DOHH2 (cell line): ENCODE data around the gene EPHA8.

ENCODE experiments used
- H3F3A ChIP-seq: fragments of 200-600 bp; sonication (generic), shearing (Covaris generic); 2 replicates; pipeline ENCODE4 v1.6.0; 2016; ENCODE audit warnings: antibody characterized with exemption, mild to moderate bottlenecking; ENCODE audit not compliant: control insufficient read depth, insufficient read depth
- H3K27ac ChIP-seq: fragments of 200-600 bp; sonication (generic); 2 replicates; pipeline ENCODE4 v1.5.1; 2014; ENCODE audit warnings: low read depth, mild to moderate bottlenecking, low read length, moderate library complexity
- H3K27me3 ChIP-seq: fragments of 200-600 bp; sonication (generic); 2 replicates; pipeline ENCODE4 v1.6.1; 2014; ENCODE audit warnings: mild to moderate bottlenecking, low read length, mixed read lengths; ENCODE audit not compliant: control insufficient read depth
- H3K36me3 ChIP-seq: fragments of 200-600 bp; sonication (generic); 2 replicates; pipeline ENCODE4 v1.6.1; 2014; ENCODE audit warnings: mild to moderate bottlenecking, low read length, moderate library complexity, mixed read lengths; ENCODE audit not compliant: control insufficient read depth
- H3K4me1 ChIP-seq: fragments of 200-600 bp; sonication (generic); 2 replicates; pipeline ENCODE4 v1.6.1; 2014; ENCODE audit warnings: mild to moderate bottlenecking, low read length, mixed read lengths; ENCODE audit not compliant: control insufficient read depth
- H3K4me2 ChIP-seq: fragments of 200-600 bp; sonication (generic); 2 replicates; pipeline ENCODE4 v1.6.0; 2014; ENCODE audit warnings: mild to moderate bottlenecking, low read length, moderate library complexity
- H3K4me3 ChIP-seq: fragments of 200-600 bp; sonication (generic); 2 replicates; pipeline ENCODE4 v1.5.1; 2014; ENCODE audit warnings: mild to moderate bottlenecking, low read length, mixed read lengths
- H3K79me2 ChIP-seq: fragments of 200-600 bp; sonication (generic); 2 replicates; pipeline ENCODE4 v1.6.1; 2014; ENCODE audit warnings: mild to moderate bottlenecking, low read length, mixed read lengths; ENCODE audit not compliant: control insufficient read depth
- H3K9me2 ChIP-seq: fragments of 200-600 bp; sonication (generic); replicated peaks from 2 replicates; pipeline ENCODE4 v1.6.1; 2014; ENCODE audit warnings: mild to moderate bottlenecking, low read length, mixed read lengths; ENCODE audit not compliant: control insufficient read depth
- H3K9me3 ChIP-seq: fragments of 200-600 bp; sonication (generic); 2 replicates; pipeline ENCODE4 v1.6.1; 2014; ENCODE audit warnings: antibody characterized with exemption, low read length, mixed read lengths; ENCODE audit not compliant: control insufficient read depth, insufficient read depth
- H4K20me1 ChIP-seq: fragments of 200-600 bp; sonication (generic); 2 replicates; pipeline ENCODE4 v1.6.0; 2014; ENCODE audit warnings: low read depth, mild to moderate bottlenecking, antibody characterized with exemption, low read length, moderate library complexity; ENCODE audit not compliant: control insufficient read depth, insufficient read depth
- EZH2phosphoT487 ChIP-seq: fragments of 200-600 bp; sonication (generic); IDR thresholded peaks from 2 replicates; pipeline ENCODE4 v1.6.1; 2017; ENCODE audit warnings: borderline replicate concordance, mild to moderate bottlenecking, antibody characterized with exemption, low read length, moderate library complexity, mixed read lengths
- TF ChIP-seq, protein P1 (sequence below): fragments of 200-600 bp; sonication (generic); IDR thresholded peaks from one replicate; pipeline ENCODE4 v1.5.1; 2014; ENCODE audit warnings: antibody characterized with exemption, mild to moderate bottlenecking, low read depth, low read length; ENCODE audit not compliant: poor library complexity, severe bottlenecking

The EPHA8 gene

DNA sequence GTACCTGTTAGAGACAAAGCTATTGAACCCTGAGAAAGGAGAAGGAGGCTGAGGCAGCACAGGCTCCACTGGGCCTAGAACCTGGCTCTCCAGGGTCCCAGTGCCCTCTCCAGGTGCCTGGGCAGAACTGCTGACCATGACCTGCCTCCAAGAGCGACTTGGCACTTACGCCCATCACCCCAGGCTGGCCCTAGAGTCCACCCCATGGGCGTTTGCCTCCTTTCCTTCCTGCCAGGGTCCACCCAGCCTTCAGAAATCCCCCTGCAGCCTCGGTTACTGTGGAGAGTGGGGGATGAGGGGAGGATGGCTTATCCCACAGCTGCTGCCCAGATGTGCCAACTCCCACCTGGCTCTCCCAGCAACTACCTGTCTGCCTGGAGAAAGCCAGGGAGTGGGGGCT lies 58.5 kb downstream of the EPHA8 start:
- H3K4me1 ChIP-seq = no peaks in the 10 kb centered on the region

DNA sequence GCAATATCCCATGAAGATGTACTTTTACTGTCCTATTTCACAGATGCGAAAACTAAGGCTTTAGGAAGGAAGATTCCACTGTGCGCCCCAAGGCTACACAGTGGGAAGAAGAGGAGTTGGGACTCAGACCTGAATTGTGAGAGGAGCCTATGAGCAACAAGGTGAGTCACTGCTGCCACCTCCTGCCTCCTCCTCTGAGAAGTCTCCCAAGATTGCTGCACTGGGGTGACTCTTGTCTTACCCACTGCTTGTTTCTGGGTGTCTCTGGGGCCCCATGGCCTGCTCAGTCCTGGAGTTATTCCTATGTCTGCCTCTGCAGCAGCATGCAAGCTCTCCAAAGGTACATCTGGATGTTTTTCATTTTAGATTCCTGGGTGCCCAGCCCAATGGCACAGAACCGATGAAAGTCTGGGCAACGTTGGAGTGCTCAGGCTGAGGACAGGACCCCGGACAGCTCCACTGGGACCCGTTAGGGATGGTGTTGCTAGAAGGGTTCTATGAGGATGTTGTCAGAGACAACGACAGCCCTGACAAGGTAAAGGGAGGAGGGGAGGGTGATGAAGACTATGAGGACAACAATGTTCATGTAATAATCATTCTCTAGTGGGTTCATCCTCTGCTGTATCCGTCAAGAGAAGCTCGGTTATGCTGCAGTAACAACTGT lies 62.1 kb downstream of the EPHA8 start:
- no peaks in the 10 kb centered on the region for H3K27me3 ChIP-seq
- H3F3A ChIP-seq = no peaks in the 10 kb centered on the region
- H3K9me2 ChIP-seq = no peaks in the 10 kb centered on the region
- H3K27ac ChIP-seq = no peak overlapping the region
- H4K20me1 ChIP-seq = no peaks in the 10 kb centered on the region
- H3K4me3 ChIP-seq = no peak overlapping the region
- no peaks in the 10 kb centered on the region for H3K36me3 ChIP-seq
- no peaks in the 10 kb centered on the region for H3K4me1 ChIP-seq
- H3K9me3 ChIP-seq = no peaks in the 10 kb centered on the region
- TF ChIP-seq, protein P1, sequence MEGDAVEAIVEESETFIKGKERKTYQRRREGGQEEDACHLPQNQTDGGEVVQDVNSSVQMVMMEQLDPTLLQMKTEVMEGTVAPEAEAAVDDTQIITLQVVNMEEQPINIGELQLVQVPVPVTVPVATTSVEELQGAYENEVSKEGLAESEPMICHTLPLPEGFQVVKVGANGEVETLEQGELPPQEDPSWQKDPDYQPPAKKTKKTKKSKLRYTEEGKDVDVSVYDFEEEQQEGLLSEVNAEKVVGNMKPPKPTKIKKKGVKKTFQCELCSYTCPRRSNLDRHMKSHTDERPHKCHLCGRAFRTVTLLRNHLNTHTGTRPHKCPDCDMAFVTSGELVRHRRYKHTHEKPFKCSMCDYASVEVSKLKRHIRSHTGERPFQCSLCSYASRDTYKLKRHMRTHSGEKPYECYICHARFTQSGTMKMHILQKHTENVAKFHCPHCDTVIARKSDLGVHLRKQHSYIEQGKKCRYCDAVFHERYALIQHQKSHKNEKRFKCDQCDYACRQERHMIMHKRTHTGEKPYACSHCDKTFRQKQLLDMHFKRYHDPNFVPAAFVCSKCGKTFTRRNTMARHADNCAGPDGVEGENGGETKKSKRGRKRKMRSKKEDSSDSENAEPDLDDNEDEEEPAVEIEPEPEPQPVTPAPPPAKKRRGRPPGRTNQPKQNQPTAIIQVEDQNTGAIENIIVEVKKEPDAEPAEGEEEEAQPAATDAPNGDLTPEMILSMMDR = no peak
- TF ChIP-seq EZH2phosphoT487 = no peak
- H3K4me2 ChIP-seq = no peak overlapping the region
- no peaks in the 10 kb centered on the region for H3K79me2 ChIP-seq

More for the DNA sequence above, 58.5 kb downstream of the EPHA8 start:
- Histone ChIP-seq H3K9me3 (no peaks in the 10 kb centered on the region), H3K4me3 (no peak overlapping the region), H3K27ac (no peak overlapping the region), H3K79me2 (no peaks in the 10 kb centered on the region), H3F3A (no peaks in the 10 kb centered on the region), H3K36me3 (no peaks in the 10 kb centered on the region), H3K27me3 (no peaks in the 10 kb centered on the region), H3K9me2 (no peaks in the 10 kb centered on the region), H4K20me1 (no peaks in the 10 kb centered on the region), H3K4me2 (no peak overlapping the region)
- TF ChIP-seq EZH2phosphoT487 = no peak
- TF ChIP-seq, protein P1 = no peak

DNA sequence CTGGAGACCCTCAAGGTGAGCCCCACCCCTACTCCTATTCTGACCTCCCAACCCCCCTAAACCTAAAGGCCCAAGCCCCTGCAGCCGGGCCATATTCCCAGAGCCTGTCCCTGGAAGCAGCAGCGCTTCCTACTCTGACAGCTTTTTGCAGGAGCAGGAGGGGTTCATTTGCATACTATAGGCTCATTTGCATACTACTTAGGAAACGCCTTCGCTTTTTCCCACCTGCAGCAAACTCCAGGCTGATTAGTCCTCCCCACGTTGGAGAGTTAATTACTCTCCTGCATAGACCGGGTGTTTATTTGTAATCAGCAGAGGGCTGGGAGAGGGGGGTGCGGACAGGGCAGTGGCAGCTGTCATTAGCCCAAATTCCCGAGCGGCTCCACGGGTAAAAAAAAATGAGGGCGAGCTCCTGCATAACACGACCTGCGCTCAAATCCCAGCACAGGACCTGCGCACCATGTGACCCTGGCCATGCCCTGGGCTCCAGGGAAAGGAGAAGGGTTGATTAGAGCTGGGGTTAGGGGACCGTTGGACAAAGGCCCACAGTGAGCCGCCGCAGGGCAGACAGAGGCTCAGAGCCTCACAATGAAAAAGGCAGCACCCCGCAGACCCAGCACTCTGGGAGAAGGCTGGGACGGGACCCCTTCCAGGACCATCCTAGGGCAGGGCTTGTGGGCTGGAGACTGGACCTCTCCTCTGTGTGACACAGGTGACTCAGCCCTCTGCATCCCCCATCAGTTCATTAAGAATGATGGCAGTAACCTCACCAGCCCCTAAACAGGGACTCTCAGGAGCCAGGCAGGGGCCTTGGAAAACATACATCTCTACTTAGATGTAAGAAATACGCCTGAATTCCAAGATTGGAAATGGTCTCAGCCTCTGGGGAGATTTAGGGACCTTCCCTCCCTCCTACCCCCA lies 63.2 kb downstream of the EPHA8 start:
- no peak overlapping the region for H3K4me2 ChIP-seq
- no peak for TF ChIP-seq EZH2phosphoT487
- TF ChIP-seq, protein P1 = no peak
- no peak overlapping the region for H3K4me3 ChIP-seq
- no peak overlapping the region for H3K27ac ChIP-seq
- no peaks in the 10 kb centered on the region for H3K27me3 ChIP-seq
- no peaks in the 10 kb centered on the region for H3F3A ChIP-seq
- H3K4me1 ChIP-seq = no peaks in the 10 kb centered on the region
- H3K9me2 ChIP-seq = no peaks in the 10 kb centered on the region
- no peaks in the 10 kb centered on the region for H3K36me3 ChIP-seq
- H4K20me1 ChIP-seq = no peaks in the 10 kb centered on the region
- H3K79me2 ChIP-seq = no peaks in the 10 kb centered on the region
- H3K9me3 ChIP-seq = no peaks in the 10 kb centered on the region
